Bronchial epithelial cell (primary cell): Measurements from ENCODE around the gene AJUBA. TPM values are rescaled to one million over a fixed set of nuclear protein-coding genes. Genes with fewer than 3 reads are reported as not detected.

Experiments used
- DNase-seq: peaks from one replicate; pipeline ENCODE4 v3.0.0-alpha.2; 2010; ENCODE audit warnings: low read depth
- FAIRE-seq: peaks from 2 replicates; lab custom pipeline; 2011; peaks lifted over from hg19 to GRCh38; lab: Jason Lieb, UNC
- H3K27me3 ChIP-seq: 2 replicates; pipeline ENCODE4 v1.5.1; 2011; ENCODE audit warnings: low read length; ENCODE audit not compliant: control insufficient read depth, insufficient read depth
- H3K36me3 ChIP-seq: 2 replicates; pipeline ENCODE4 v1.5.1; 2011; ENCODE audit warnings: low read length; ENCODE audit not compliant: control insufficient read depth, insufficient read depth
- H3K4me3 ChIP-seq: 2 replicates; pipeline ENCODE4 v1.5.1; 2011; ENCODE audit warnings: mild to moderate bottlenecking, low read depth, low read length, control low read depth
- CTCF ChIP-seq: IDR thresholded peaks from 2 replicates; pipeline ENCODE4 v1.5.1; 2011; ENCODE audit warnings: mild to moderate bottlenecking, moderate library complexity, low read length, control low read depth, inconsistent platforms; ENCODE audit not compliant: insufficient read depth, severe bottlenecking
- total RNA-seq: library from RNA; depleted of rRNA; stranded (reverse); fragments of >200 nt; gene quantifications from 2 replicates; pipeline ENCODE4 v1.2.1, GENCODE V29; 2014

The AJUBA gene
- total RNA-seq, 1 donor from 2014 or later, result 223 TPM

DNA sequence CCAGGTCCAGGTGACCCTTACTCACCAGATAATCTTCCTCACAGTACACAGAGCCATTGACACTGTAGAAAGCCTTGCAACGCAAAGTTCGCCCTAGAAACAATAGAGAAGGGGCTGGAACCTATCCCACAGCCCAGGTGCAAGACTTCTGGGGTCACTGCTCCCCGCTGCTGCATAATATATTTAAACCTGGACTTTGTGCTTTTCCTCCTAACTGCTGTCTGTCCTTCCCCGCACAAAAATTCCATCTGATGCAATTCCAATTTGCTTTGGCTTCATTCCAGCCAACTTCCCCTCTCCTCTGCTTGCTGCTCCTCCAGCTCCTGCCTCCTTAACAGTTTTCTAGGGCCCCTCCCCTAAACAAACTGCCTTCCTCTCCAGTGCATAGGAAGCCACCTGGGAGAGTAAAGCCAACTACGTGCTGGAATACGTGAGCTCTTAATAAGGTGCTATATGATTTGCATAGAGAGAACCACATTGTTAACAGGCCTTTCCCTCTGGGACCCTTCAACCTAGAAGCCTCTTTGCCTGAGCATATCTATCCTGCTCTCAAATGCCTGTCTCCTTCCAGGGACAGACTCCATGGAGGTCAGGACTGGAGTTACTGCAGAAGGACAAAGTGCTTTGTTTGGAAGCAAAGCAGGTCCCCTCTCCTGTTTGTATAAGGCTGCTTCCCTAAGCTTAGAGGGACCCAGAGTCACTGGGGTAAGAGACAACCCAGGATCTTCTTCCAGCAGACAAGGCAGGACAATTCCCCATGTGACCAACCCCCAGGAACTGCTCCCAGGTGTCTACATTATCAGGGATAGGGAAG, 5.5 kb downstream of the AJUBA start:
- Histone ChIP-seq H3K36me3 (peaks cover 43% of the 10 kb centered on the region), H3K27me3 (no peaks in the 10 kb centered on the region), H3K4me3 (no peak overlapping the region)
- FAIRE-seq (no peak), DNase-seq (peak; percentile 50)
- TF ChIP-seq CTCF, result no peak

DNA sequence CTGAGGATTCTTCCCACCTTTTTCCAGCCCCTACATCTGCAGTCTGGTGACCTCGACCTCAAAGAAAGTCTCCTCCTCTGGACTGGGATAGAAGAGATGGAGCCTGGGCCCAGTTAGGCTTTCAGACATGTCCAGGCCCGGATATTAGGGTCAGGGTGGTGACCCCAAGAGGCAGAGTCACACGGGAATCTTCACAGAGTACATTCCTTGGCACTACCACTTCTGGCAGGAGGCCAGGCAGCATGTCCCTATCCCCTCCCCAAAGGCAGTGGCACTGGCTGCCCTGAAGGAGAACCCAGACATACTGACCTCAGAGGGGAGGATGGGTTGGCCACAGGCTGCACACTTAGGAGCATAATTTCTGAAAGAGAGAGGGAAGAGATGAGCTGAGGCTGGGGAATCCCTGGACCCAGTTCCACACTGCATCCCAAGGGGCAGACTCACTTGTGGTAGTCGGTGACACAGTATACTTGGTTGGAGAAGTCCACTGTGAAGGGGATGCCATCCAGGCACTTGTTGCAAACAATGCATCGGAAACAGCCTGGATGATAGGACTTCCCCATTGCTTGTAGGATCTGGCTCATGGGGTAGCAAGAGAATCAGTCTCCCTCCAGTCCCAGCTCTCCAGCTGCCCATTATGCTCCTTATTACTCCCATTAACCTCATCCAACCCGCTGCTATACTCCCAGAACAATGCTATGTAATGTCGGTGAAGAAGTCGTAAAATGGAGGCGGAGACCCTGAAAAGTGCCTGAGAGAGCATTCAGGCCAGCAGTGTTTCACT, 7.6 kb downstream of the AJUBA start:
- peaks cover 43% of the 10 kb centered on the region for H3K36me3 ChIP-seq
- no peaks in the 10 kb centered on the region for H3K27me3 ChIP-seq
- FAIRE-seq, result no peak
- no peak for TF ChIP-seq CTCF
- DNase-seq, result no peak
- H3K4me3 ChIP-seq, result no peak overlapping the region

- H3K36me3 ChIP-seq, result peaks cover 43% of the 10 kb centered on the region
- DNase-seq, result peak; percentile 62
- TF ChIP-seq CTCF, result peak; percentile 51
- no peak for FAIRE-seq
- no peak overlapping the region for H3K4me3 ChIP-seq
- H3K27me3 ChIP-seq, result no peaks in the 10 kb centered on the region
Measured at GRCh38 chr14:22973217-22974032, 8.9 kb downstream of the AJUBA start.

DNA sequence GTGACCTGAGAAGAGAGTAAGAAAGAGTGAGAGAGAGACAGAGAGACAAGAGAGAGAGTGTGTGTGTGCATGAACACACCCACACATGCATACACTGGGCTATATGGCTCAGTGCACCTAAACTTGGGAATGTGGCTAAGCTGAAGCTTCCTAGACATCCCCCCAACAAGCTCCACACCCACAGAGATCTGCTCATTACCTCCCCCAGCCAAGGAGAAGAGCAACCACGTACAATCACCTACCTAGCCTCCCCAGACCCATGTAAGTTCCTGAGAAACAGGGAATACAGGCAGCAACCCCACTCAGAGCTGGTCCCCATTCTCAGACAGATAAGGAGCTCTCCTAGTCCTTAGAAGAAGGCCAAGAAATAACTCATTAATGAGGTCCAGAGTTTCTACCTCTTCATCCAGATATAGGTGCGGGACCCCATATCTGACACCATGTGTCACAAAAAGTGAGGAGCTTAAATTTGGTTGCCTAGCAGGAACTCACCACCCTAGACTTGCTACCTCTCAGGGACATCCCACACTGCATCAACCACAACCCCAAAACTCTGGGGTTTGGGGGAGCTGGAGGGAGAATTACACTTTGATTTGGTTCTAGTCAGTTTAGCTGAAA, 9.9 kb downstream of the AJUBA start:
- Histone ChIP-seq H3K4me3 (no peak overlapping the region), H3K36me3 (peaks cover 38% of the 10 kb centered on the region), H3K27me3 (no peaks in the 10 kb centered on the region)
- DNase-seq (no peak), FAIRE-seq (no peak)
- TF ChIP-seq CTCF, result no peak

DNA sequence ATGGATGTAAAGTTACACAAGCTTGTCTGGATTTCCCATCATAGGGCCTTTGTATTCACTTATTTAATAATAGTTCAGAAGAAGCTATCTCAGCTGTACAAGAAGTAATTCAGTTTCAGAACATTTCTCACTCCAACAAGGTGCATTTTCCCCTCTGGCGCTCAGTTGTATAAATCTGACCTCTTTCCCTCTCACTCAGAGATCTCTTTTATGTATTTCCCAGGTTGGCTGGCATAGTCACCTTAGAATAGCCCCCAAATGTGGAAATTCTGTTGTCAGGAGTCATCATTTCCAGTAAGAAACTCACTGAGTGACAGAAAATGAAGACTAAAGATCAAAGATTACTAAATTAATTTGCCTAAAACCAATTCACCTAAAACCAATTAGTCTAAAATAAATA, 11.2 kb downstream of the AJUBA start:
- no peak overlapping the region for H3K4me3 ChIP-seq
- FAIRE-seq (no peak), DNase-seq (no peak)
- no peak for TF ChIP-seq CTCF
- H3K27me3 ChIP-seq, result no peaks in the 10 kb centered on the region
- peaks cover 28% of the 10 kb centered on the region for H3K36me3 ChIP-seq
